ENCODE data around the gene PHC2. TPM values are rescaled to one million over a fixed set of nuclear protein-coding genes. Genes with fewer than 3 reads are reported as not detected.

The PHC2 gene
- total and polyA plus RNA-seq, 2 of the 13 experiments (the other 11 are each of a cell fraction or from before 2014, with no cell fraction given), result 52.5 to 84.9 TPM

GRCh38 chr1:33349778-33350610 lies 80.9 kb downstream of the PHC2 start (continued):
- peak; percentile 57; the same call in 1 of the 2 replicates for TF ChIP-seq SNAPC2 (CRISPR knock-in tag; IDR thresholded peaks at IDR 0.05)
- TF ChIP-seq ZNF333 (CRISPR knock-in tag; IDR thresholded peaks at IDR 0.05; ENCODE audit: borderline replicate concordance), result no peak
- no peak for TF ChIP-seq ATAD3A (CRISPR knock-in tag; IDR thresholded peaks at IDR 0.05)
- TF ChIP-seq, protein P1, sequence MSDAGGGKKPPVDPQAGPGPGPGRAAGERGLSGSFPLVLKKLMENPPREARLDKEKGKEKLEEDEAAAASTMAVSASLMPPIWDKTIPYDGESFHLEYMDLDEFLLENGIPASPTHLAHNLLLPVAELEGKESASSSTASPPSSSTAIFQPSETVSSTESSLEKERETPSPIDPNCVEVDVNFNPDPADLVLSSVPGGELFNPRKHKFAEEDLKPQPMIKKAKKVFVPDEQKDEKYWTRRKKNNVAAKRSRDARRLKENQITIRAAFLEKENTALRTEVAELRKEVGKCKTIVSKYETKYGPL (CRISPR knock-in tag; IDR thresholded peaks at IDR 0.05), result peak; percentile 40; the same call in 1 of the 2 replicates
- peak; percentile 60; the same call in 1 of the 2 replicates for TF ChIP-seq MTA1 (CRISPR knock-in tag; IDR thresholded peaks at IDR 0.05; ENCODE audit: borderline replicate concordance)
- TF ChIP-seq MZF1 (CRISPR knock-in tag; IDR thresholded peaks at IDR 0.05; ENCODE audit: borderline replicate concordance), result 0 out of 2 replicates have a peak, but pooled peaks have one; percentile 82
- TF ChIP-seq ZNF605 (CRISPR knock-in tag; IDR thresholded peaks at IDR 0.05), result peak; percentile 93
- peak; percentile 71; the same call in 1 of the 2 replicates for TF ChIP-seq BRD4 (CRISPR knock-in tag; IDR thresholded peaks at IDR 0.05)
- TF ChIP-seq, protein P2, sequence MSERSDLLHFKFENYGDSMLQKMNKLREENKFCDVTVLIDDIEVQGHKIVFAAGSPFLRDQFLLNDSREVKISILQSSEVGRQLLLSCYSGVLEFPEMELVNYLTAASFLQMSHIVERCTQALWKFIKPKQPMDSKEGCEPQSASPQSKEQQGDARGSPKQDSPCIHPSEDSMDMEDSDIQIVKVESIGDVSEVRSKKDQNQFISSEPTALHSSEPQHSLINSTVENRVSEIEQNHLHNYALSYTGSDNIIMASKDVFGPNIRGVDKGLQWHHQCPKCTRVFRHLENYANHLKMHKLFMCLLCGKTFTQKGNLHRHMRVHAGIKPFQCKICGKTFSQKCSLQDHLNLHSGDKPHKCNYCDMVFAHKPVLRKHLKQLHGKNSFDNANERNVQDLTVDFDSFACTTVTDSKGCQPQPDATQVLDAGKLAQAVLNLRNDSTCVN (CRISPR knock-in tag; IDR thresholded peaks at IDR 0.05; ENCODE audit: borderline replicate concordance), result no peak
- TF ChIP-seq, protein P3, sequence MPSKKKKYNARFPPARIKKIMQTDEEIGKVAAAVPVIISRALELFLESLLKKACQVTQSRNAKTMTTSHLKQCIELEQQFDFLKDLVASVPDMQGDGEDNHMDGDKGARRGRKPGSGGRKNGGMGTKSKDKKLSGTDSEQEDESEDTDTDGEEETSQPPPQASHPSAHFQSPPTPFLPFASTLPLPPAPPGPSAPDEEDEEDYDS (CRISPR knock-in tag; IDR thresholded peaks at IDR 0.05), result 0 out of 2 replicates have a peak, but pooled peaks have one; percentile 25
- TF ChIP-seq ZNF101 (CRISPR knock-in tag; IDR thresholded peaks at IDR 0.05; ENCODE audit: borderline replicate concordance, low read depth), result no peak
- no peak for TF ChIP-seq HMGXB3 (CRISPR knock-in tag; IDR thresholded peaks at IDR 0.05; ENCODE audit: borderline replicate concordance)
- no peak for TF ChIP-seq ZNF562 (CRISPR knock-in tag; IDR thresholded peaks at IDR 0.05; ENCODE audit: borderline replicate concordance)
- TF ChIP-seq, protein P4, sequence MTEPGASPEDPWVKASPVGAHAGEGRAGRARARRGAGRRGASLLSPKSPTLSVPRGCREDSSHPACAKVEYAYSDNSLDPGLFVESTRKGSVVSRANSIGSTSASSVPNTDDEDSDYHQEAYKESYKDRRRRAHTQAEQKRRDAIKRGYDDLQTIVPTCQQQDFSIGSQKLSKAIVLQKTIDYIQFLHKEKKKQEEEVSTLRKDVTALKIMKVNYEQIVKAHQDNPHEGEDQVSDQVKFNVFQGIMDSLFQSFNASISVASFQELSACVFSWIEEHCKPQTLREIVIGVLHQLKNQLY (CRISPR knock-in tag; IDR thresholded peaks at IDR 0.05), result no peak; the same call in 1 of the 2 replicates
- TF ChIP-seq NFKBIZ (CRISPR knock-in tag; IDR thresholded peaks at IDR 0.05), result no peak
- TF ChIP-seq SYNCRIP (IDR thresholded peaks at IDR 0.05; ENCODE audit: insufficient read depth, low read depth, low read length), result no peak
- TF ChIP-seq ZNF674 (CRISPR knock-in tag; IDR thresholded peaks at IDR 0.05; ENCODE audit: low read depth), result no peak
- TF ChIP-seq RAD51 (IDR thresholded peaks at IDR 0.05; ENCODE audit: borderline replicate concordance), result no peak
- TF ChIP-seq ZNF564 (CRISPR knock-in tag; IDR thresholded peaks at IDR 0.05), result no peak; the same call in 1 of the 2 replicates
- TF ChIP-seq HNRNPLL (IDR thresholded peaks at IDR 0.05; ENCODE audit: low read depth, low read length, poor library complexity, severe bottlenecking), result peak; percentile 65

Data from HepG2 (cell line).